HG02763 (cell line): Measurements from ENCODE around the gene EHD2.
"Not testable (repeated sequence)": the region's sequence is repeated elsewhere in the genome, so short reads cannot be mapped to it uniquely, and the experiment has no call there.

ENCODE experiments used
- ATAC-seq: cut with Tn5 transposase; IDR thresholded peaks from one replicate; pipeline ENCODE4 v1.9.1; 2021; ENCODE audit warnings: mild to moderate bottlenecking, moderate library complexity; ENCODE audit not compliant: unreplicated experiment

The EHD2 gene

GRCh38 chr19:47711652-47712242 is 1.5 kb upstream of the EHD2 start:
- no peak for ATAC-seq

DNA sequence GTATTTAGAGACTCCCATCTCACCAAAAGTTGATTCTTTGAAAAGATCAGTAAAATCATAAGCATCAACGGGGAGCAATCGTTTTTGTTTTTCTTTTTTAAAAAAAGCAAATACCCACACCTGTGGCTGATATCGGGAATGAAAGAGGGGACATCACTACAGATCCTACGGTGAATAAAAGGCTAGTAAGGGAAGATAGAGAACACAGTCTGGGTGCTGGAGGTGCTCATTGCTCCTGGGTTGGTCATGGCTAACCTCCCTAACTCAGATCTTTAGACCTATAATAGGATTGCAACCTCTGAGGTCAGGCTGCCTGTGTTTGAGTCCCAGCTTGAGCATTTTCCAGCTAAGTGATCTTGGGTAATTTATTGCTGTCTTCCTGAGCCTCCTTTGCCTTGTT is 1.1 kb downstream of the EHD2 start:
- no peak for ATAC-seq

DNA sequence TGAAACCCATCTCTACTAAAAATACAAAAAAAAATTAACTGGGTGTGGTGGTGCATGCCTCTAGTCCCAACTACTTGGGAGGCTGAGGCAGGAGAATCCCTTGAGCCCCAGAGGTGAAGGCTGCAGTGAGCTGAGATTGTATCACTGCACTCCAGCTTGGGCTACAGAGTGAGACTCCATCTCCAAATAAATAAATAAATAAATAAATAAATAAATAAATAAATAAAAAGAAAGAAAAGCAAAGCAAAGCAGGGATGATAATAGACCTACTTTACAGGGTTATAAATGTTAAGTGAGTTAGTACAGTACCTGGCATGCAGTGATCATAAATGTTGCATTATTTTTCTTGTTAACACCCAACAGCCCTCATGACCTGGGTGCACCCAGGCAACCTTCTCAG is 1.6 kb downstream of the EHD2 start:
- not testable (repeated sequence) for ATAC-seq

GRCh38 chr19:47716270-47716937 is 3.2 kb downstream of the EHD2 start:
- no peak for ATAC-seq

GRCh38 chr19:47718415-47719046 is 5.3 kb downstream of the EHD2 start:
- not testable (repeated sequence) for ATAC-seq

DNA sequence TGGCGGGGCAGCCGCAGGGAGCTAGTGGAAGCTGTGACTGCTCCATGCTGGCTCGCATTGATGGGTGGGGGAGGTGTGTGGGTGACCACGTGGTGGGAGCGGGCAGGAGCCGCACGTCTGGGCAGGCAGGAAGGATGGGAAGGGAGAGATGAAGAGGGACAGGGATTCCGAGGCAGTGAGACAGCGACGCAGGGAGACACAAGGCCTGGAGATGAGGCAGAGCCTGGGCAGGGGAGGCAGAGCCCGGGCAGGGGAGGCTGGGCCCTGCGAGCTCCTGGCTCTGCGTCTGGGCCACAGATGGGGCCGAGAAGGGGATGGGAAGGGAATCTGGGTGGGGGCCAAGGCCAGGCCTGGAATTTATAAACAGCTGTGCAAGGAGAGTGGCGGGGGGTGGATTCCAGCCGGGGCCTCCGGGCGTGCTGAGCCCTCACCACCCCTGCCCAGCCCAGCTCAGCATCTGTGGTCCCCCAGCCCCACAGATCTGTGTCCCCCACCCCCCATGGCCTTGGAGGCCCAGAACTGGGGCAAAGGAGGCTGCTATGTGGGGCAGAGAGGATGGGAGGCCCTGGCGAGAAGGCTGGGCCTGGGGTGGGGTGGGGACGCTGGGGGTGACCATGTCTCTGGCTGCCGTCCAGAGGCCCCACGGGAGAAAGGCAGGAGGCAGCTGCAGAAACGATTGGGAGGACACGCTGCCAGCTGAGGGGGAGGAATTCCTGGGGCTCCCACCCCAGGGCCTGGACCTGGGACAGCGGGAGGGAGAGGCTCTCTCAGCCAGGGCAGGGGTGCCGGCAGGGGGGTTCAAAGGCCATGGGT is 6.0 kb downstream of the EHD2 start:
- ATAC-seq = no peak

- no peak for ATAC-seq
Observed at GRCh38 chr19:47720669-47721422, 7.6 kb downstream of the EHD2 start.

DNA sequence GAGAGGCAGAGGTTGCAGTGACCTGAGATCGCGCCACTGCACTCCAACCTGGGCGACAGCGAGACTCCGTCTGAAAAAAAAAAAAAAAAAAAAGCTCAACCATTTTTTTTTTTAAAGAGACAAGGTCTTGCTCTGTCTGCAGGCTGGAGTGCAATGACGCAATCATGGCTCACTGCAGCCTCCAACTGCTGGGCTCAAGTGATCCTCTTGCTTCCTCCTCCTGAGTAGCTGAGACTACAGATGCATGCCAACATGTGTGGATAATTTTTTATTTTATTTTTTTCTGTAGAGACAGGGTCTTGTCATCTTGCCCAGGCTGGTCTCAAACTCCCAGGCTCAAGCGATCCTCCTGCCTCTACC is 10.3 kb downstream of the EHD2 start:
- ATAC-seq = no peak

GRCh38 chr19:47725759-47726401 is 12.7 kb downstream of the EHD2 start:
- no peak for ATAC-seq

GRCh38 chr19:47726467-47726866 is 13.2 kb downstream of the EHD2 start:
- ATAC-seq = no peak

DNA sequence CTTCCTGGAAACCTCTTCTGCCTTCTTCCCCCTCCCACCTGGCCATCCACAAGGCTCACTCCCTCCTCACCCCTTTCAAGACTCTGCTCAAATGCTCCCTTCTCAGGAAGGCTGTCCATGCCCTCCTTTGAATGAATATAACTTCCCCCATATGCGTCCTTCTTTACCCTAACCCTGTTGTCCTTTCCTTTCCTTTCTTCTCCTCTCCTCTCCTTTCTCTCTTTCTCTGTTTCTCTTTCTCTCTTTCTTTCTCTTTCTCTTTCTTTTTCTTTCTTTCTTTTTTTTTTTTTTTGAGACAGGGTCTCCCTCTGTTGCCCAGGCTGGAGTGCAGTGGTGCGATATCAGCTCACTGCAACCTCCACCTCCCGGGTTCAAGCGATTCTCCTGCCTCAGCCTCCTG is 15.1 kb downstream of the EHD2 start:
- ATAC-seq = not testable (repeated sequence)

- ATAC-seq = no peak
Observed at GRCh38 chr19:47729468-47729798, 16.2 kb downstream of the EHD2 start.

DNA sequence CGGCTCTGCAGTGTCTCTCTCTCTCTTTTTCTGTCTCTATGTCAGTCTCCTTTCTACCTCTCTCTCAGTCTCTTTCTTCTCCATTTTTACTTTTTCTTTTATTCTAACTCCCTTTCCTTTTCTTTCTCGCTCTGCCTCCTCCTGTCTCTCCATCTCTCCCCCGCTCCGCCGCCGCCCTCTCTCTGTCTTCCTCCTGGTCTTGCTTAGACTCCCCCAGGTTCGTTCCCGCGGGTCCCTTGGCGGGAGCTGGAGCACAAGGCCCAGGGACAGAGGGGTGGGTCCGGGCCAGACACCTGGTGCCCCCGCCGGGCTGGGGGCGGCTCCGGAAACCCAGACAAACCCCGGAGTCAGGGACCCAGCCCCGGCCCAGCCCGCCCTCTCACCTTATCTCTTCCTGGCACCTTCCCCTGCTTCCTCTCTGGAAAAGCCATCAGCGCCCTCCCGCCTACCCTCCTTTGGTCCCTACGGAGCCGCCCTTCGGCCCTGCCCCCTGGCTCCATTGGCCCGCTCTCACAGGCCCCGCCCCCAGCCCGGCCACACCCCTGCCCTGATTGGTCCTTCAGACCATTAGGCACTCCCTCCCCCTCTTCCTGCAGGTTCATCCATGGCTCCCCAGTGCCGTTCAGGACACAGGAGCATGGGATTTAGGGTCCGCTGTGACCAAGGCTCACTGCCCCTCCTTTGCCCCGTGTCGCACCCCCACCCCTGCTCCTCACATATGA is 16.7 kb downstream of the EHD2 start:
- no peak for ATAC-seq

- no peak for ATAC-seq
Observed at GRCh38 chr19:47730521-47730889, 17.3 kb downstream of the EHD2 start.

DNA sequence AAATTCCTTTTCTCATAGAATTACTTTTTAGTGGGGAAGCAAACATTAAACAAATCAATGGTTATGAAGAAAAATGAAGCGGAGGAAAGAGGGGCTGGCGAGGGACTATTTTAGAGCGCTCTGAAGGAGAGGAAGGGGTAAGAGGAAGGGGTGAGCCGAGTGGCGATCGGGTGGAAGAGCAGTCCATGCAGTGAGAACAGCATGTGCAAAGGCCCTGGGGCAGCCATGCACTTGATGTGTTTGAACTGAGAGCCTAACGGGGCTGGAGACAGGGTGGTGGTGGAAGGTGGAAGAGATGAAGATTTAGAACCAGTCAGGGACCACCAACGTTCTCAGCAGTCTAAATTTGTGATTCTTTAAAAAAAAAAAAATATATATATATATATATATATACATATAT is 17.7 kb downstream of the EHD2 start:
- no peak for ATAC-seq

DNA sequence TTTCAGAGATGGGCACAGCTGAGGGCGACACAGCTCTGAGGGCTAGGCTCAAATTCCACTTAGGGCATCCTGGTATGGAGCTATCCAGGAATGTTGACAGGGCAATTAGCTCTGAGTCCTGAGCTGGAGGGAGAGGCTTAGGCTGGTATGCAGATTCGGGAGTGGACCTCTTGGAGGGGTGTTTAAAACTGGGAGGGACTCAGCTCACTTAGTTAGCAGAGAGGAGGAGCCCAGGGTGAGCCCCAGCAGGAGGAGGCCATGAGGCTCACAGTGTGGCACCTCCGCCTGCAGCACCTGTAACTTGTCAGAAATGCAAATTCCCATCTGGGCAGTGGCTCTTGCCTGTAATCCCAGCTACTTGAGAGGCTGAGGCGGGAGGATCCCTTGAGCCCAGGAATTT is 21.9 kb downstream of the EHD2 start:
- ATAC-seq = no peak

- ATAC-seq = no peak
Observed at GRCh38 chr19:47740866-47741519, 27.8 kb downstream of the EHD2 start.

GRCh38 chr19:47741544-47742140 is 28.4 kb downstream of the EHD2 start:
- no peak for ATAC-seq

GRCh38 chr19:47742634-47743033 is 29.4 kb downstream of the EHD2 start:
- ATAC-seq = no peak
